ENCODE data around the gene EZR.

DNA sequence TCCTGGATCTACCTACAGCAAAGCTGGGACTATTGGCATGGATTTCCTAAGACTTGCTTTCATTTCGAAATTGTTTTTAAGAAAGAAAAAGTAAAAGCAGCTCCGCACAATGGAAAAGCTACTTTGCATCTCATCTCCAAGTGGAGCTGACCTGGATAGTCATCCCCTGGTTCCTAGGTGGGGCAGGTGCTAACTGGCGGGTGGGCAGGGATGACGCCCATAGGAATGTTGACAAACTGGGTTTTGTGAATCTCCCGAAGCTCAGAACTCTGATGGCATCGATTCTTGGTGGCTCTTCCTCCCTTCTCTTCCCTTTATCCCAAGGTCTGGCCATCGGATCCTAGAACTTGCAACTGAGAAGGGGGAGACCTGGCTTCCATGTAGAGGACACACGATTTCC lies 12.4 kb upstream of the EZR start:
- TF ChIP-seq, protein P1, sequence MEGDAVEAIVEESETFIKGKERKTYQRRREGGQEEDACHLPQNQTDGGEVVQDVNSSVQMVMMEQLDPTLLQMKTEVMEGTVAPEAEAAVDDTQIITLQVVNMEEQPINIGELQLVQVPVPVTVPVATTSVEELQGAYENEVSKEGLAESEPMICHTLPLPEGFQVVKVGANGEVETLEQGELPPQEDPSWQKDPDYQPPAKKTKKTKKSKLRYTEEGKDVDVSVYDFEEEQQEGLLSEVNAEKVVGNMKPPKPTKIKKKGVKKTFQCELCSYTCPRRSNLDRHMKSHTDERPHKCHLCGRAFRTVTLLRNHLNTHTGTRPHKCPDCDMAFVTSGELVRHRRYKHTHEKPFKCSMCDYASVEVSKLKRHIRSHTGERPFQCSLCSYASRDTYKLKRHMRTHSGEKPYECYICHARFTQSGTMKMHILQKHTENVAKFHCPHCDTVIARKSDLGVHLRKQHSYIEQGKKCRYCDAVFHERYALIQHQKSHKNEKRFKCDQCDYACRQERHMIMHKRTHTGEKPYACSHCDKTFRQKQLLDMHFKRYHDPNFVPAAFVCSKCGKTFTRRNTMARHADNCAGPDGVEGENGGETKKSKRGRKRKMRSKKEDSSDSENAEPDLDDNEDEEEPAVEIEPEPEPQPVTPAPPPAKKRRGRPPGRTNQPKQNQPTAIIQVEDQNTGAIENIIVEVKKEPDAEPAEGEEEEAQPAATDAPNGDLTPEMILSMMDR (IDR thresholded peaks at IDR 0.05): no peak
- TF ChIP-seq POLR2A (IDR thresholded peaks at IDR 0.05): no peak
- no peak for TF ChIP-seq EP300 (IDR thresholded peaks at IDR 0.05)
- no peak for TF ChIP-seq POLR2AphosphoS5 (IDR thresholded peaks at IDR 0.05)
